WERI-Rb-1 (cell line): ENCODE measurements around the gene CFAP92.

ENCODE experiments used
- DNase-seq: peaks from one replicate; pipeline ENCODE4 v3.0.0-alpha.2; 2020
- H3K27ac ChIP-seq: fragments of 250-450 bp; sonication (Bioruptor Pico); 2 replicates; pipeline ENCODE4 v1.5.1; 2020; ENCODE audit warnings: mild to moderate bottlenecking, moderate library complexity
- H3K27me3 ChIP-seq: fragments of 250-450 bp; sonication (Bioruptor Pico); 2 replicates; pipeline ENCODE4 v1.5.1; 2021; ENCODE audit warnings: mild to moderate bottlenecking, low read depth, moderate library complexity; ENCODE audit not compliant: insufficient read depth, severe bottlenecking
- H3K36me3 ChIP-seq: fragments of 250-450 bp; sonication (Bioruptor Pico); 2 replicates; pipeline ENCODE4 v1.5.1; 2020; ENCODE audit warnings: mild to moderate bottlenecking, moderate library complexity
- H3K4me3 ChIP-seq: 2 replicates; pipeline ENCODE4 v1.5.1; 2011; ENCODE audit warnings: low read depth, mild to moderate bottlenecking, control low read depth, low read length
- H3K9me3 ChIP-seq: fragments of 250-450 bp; sonication (Bioruptor Pico); 2 replicates; pipeline ENCODE4 v1.5.1; 2021; ENCODE audit warnings: mild to moderate bottlenecking, moderate library complexity; ENCODE audit not compliant: severe bottlenecking
- TF ChIP-seq, protein P1 (sequence below): IDR thresholded peaks from 2 replicates; pipeline ENCODE4 v1.5.1; 2011; ENCODE audit warnings: low read depth, mild to moderate bottlenecking, control low read depth, inconsistent platforms, low read length

Gene CFAP92

GRCh38 chr3:128942161-128942952 lies 51.5 kb downstream of the CFAP92 start:
- no peaks in the 10 kb centered on the region for H3K36me3 ChIP-seq
- H3K27ac ChIP-seq = no peak overlapping the region
- DNase-seq = no peak
- no peaks in the 10 kb centered on the region for H3K27me3 ChIP-seq
- H3K4me3 ChIP-seq = no peak overlapping the region
- H3K9me3 ChIP-seq = no peaks in the 10 kb centered on the region
- TF ChIP-seq, protein P1, sequence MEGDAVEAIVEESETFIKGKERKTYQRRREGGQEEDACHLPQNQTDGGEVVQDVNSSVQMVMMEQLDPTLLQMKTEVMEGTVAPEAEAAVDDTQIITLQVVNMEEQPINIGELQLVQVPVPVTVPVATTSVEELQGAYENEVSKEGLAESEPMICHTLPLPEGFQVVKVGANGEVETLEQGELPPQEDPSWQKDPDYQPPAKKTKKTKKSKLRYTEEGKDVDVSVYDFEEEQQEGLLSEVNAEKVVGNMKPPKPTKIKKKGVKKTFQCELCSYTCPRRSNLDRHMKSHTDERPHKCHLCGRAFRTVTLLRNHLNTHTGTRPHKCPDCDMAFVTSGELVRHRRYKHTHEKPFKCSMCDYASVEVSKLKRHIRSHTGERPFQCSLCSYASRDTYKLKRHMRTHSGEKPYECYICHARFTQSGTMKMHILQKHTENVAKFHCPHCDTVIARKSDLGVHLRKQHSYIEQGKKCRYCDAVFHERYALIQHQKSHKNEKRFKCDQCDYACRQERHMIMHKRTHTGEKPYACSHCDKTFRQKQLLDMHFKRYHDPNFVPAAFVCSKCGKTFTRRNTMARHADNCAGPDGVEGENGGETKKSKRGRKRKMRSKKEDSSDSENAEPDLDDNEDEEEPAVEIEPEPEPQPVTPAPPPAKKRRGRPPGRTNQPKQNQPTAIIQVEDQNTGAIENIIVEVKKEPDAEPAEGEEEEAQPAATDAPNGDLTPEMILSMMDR = no peak

DNA sequence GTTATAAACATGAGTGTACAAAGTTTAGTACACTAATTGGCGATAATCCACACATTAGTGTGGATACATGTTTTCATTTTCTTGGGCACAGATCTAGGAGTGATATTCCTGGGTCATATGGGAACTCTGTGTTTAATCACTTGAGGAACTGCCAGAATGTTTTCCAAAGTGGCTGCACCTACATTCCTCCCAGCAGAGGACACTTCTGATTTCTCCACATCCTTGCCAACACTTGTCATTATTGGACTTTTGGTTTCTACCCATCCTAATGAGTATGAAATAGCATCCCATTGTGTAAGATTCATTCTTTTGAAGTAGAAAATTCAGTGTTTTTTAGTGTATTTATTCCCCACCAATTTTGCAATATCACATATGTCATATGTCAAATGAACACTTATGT lies 53.6 kb downstream of the CFAP92 start:
- Histone ChIP-seq H3K36me3 (no peaks in the 10 kb centered on the region), H3K4me3 (no peak overlapping the region), H3K27me3 (no peaks in the 10 kb centered on the region), H3K27ac (no peak overlapping the region), H3K9me3 (no peaks in the 10 kb centered on the region)
- no peak for DNase-seq
- TF ChIP-seq, protein P1 = no peak

DNA sequence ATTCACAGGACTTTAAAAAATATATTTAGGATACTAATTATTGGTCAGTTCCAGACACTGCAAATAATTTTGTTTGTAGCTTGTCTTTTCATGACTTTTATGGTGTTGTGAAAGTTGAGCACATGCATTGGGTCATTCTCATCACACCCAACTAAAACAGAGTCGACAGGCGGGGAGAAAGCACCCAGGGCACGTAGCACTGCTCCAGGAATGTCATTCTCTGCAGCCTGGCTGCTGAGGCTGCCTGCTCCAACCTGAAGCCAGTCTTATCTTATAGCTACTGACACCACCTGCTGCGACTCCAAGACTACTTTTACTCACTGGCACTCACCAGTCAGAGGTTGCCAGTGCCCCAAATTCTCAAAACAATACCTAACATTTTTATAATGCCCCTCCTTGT lies 57.5 kb downstream of the CFAP92 start:
- Histone ChIP-seq H3K27ac (no peak overlapping the region), H3K36me3 (no peaks in the 10 kb centered on the region), H3K4me3 (no peak overlapping the region), H3K9me3 (no peaks in the 10 kb centered on the region), H3K27me3 (no peaks in the 10 kb centered on the region)
- no peak for DNase-seq
- TF ChIP-seq, protein P1 = no peak

- H3K27ac ChIP-seq = no peak overlapping the region
- TF ChIP-seq, protein P1 = no peak
- H3K4me3 ChIP-seq = no peak overlapping the region
- no peaks in the 10 kb centered on the region for H3K27me3 ChIP-seq
- no peaks in the 10 kb centered on the region for H3K36me3 ChIP-seq
- DNase-seq = no peak
- no peaks in the 10 kb centered on the region for H3K9me3 ChIP-seq
Measured at GRCh38 chr3:128935922-128936321, 58.0 kb downstream of the CFAP92 start.

DNA sequence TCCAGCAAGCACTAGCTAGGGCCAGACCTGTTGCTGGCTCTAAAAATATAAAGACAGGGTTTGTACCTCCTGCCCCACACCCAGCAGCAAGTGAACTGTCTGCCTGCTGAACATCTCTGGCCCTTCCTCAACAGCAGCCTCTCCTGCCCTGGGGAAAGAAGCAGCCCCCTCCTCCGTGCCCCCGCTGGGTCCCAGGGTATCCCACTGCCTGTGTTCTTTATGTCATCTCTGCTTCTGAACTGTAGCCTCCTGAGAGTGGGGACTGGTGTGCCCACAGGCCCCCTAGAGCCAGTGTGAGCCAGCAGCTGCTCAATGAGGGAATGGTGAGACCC lies 60.0 kb downstream of the CFAP92 start:
- no peak overlapping the region for H3K27ac ChIP-seq
- H3K36me3 ChIP-seq = no peaks in the 10 kb centered on the region
- peak; percentile 0 for DNase-seq
- peaks cover 5% of the 10 kb centered on the region for H3K9me3 ChIP-seq
- H3K27me3 ChIP-seq = no peaks in the 10 kb centered on the region
- no peak overlapping the region for H3K4me3 ChIP-seq
- TF ChIP-seq, protein P1 = no peak
